Activated effector memory CD4-positive, alpha-beta T cell treated with anti-CD3 and anti-CD28 coated beads, Interleukin-2, amount 50 U/mL, for 16 hours (primary cell): ENCODE data around the gene FARSA.
"Not testable (repeated sequence)": the region's sequence is repeated elsewhere in the genome, so short reads cannot be mapped to it uniquely, and the experiment has no call there.

Experiments
- DNase-seq: peaks from one replicate; pipeline ENCODE4 v3.0.0-alpha.2; 2020

FARSA gene

GRCh38 chr19:12933287-12934072, at the start of gene FARSA:
Gene FARSA (minus strand): TSS chr19:12933711. CDS start chr19:12933696, 15 bp downstream.
- peak; percentile 95 for DNase-seq

- DNase-seq: no peak
Measured at GRCh38 chr19:12983091-12983490, 49.6 kb upstream of the FARSA start.

GRCh38 chr19:12982648-12983047, 49.1 kb upstream of the FARSA start:
- no peak for DNase-seq

- no peak for DNase-seq
Measured at GRCh38 chr19:12979974-12980373, 46.5 kb upstream of the FARSA start.

GRCh38 chr19:12976109-12976508, 42.6 kb upstream of the FARSA start:
- not testable (repeated sequence) for DNase-seq

GRCh38 chr19:12975221-12975741, 41.8 kb upstream of the FARSA start:
- no peak for DNase-seq

- no peak for DNase-seq
Measured at GRCh38 chr19:12974301-12975220, 41.0 kb upstream of the FARSA start.

- no peak for DNase-seq
Measured at GRCh38 chr19:12973236-12973635, 39.7 kb upstream of the FARSA start.

- no peak for DNase-seq
Measured at GRCh38 chr19:12970070-12970820, 36.7 kb upstream of the FARSA start.

- DNase-seq: no peak
Measured at GRCh38 chr19:12969292-12969988, 35.9 kb upstream of the FARSA start, which contains the start of gene DAND5. Gene DAND5 (plus strand): TSS chr19:12969576. CDS start chr19:12969661, 85 bp downstream.

GRCh38 chr19:12967907-12968306, 34.4 kb upstream of the FARSA start:
- DNase-seq: no peak

- no peak for DNase-seq
Measured at GRCh38 chr19:12965812-12966135, 32.3 kb upstream of the FARSA start.

- peak; percentile 93 for DNase-seq
Measured at GRCh38 chr19:12965017-12965811, 31.7 kb upstream of the FARSA start.

GRCh38 chr19:12959481-12959880, 26.0 kb upstream of the FARSA start:
- DNase-seq: no peak

- DNase-seq: not testable (repeated sequence)
Measured at GRCh38 chr19:12957389-12957952, 24.0 kb upstream of the FARSA start.

- peak; percentile 94 for DNase-seq
Measured at GRCh38 chr19:12956446-12957388, 23.2 kb upstream of the FARSA start, which contains the start of gene GADD45GIP1. Gene GADD45GIP1 (minus strand): TSS chr19:12957223. CDS start chr19:12957212, 11 bp downstream.

GRCh38 chr19:12955996-12956395, 22.5 kb upstream of the FARSA start:
- no peak for DNase-seq

GRCh38 chr19:12955575-12955974, 22.1 kb upstream of the FARSA start:
- not testable (repeated sequence) for DNase-seq

- no peak for DNase-seq
Measured at GRCh38 chr19:12954612-12954962, 21.1 kb upstream of the FARSA start.
